NB4 (cell line): ENCODE data around the gene TACC2.

Experiments
- DNase-seq: peaks from one replicate; pipeline ENCODE4 v3.0.0; 2010; ENCODE audit warnings: low read depth
- H3K4me3 ChIP-seq: one replicate; pipeline ENCODE4 v1.5.1; 2011; ENCODE audit warnings: mild to moderate bottlenecking, low read depth, low read length, moderate library complexity
- MYC ChIP-seq: IDR thresholded peaks from 2 replicates; pipeline ENCODE4 v1.6.1; 2011; ENCODE audit warnings: low read depth, low read length
- POLR2A ChIP-seq: IDR thresholded peaks from 2 replicates; pipeline ENCODE4 v1.6.1; 2011; ENCODE audit warnings: mild to moderate bottlenecking; ENCODE audit not compliant: insufficient read length; ENCODE audit errors: extremely low read depth
- TF ChIP-seq, protein P1 (sequence below): IDR thresholded peaks from one replicate; pipeline ENCODE4 v1.5.1; 2012; ENCODE audit warnings: low read depth, low read length
- TF ChIP-seq, protein P2 (sequence below): IDR thresholded peaks from 2 replicates; pipeline ENCODE4 v1.6.1; 2011; ENCODE audit warnings: low read depth, low read length

The TACC2 gene

DNA sequence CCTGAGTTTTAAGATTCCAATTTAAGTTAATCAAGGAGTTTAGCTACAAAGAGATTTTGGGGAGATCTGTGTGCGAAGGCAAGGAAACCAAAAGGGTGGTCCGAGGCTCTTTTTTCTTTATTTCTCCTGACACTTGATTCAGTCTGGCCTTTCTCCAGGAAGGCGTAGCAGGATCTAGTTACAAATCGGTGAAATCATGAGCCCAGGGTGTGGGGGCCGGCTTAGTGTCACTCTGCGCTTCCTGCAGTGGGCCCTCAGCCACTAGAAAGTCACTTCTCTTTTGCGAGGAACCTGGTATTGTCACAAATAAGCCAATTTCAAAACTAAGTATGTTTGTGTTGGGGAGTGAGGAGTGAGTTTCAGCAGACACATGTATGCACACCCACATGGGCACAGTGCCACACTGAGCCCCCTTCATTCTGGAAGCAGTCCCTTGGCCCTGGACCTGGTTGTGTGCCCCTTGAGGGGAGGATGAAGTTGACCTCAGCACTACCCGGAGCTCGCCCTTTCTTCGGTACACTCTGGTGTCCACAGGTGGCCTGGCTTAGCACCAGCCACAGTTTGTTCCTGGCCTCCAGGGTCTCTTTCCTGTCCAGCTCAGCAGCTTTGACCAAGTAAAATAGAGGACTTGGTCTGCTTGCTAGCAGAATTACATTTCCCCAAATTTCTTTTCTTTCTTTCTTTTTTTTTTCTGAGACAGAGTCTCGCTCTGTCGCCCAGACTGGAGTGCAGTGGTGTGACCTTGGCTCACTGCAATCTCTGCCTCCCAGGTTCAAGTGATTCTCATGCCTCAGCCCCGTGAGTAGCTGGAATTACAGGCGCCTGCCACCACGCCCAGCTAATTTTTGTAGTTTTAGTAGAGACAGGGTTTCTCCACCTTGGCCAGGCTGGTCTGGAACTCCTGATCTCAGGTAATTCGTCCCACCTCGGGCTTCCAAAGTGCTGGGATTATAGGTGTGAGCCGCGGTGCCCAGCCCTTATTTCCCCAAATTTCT lies 198.2 kb downstream of the TACC2 start:
- peak; percentile 75 for DNase-seq
- TF ChIP-seq POLR2A = peak; percentile 18
- no peak for TF ChIP-seq MYC
- TF ChIP-seq, protein P1, sequence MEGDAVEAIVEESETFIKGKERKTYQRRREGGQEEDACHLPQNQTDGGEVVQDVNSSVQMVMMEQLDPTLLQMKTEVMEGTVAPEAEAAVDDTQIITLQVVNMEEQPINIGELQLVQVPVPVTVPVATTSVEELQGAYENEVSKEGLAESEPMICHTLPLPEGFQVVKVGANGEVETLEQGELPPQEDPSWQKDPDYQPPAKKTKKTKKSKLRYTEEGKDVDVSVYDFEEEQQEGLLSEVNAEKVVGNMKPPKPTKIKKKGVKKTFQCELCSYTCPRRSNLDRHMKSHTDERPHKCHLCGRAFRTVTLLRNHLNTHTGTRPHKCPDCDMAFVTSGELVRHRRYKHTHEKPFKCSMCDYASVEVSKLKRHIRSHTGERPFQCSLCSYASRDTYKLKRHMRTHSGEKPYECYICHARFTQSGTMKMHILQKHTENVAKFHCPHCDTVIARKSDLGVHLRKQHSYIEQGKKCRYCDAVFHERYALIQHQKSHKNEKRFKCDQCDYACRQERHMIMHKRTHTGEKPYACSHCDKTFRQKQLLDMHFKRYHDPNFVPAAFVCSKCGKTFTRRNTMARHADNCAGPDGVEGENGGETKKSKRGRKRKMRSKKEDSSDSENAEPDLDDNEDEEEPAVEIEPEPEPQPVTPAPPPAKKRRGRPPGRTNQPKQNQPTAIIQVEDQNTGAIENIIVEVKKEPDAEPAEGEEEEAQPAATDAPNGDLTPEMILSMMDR = no peak
- TF ChIP-seq, protein P2, sequence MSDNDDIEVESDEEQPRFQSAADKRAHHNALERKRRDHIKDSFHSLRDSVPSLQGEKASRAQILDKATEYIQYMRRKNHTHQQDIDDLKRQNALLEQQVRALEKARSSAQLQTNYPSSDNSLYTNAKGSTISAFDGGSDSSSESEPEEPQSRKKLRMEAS = peak; percentile 33; the same call in 1 of the 2 replicates
- no peak overlapping the region for H3K4me3 ChIP-seq

DNA sequence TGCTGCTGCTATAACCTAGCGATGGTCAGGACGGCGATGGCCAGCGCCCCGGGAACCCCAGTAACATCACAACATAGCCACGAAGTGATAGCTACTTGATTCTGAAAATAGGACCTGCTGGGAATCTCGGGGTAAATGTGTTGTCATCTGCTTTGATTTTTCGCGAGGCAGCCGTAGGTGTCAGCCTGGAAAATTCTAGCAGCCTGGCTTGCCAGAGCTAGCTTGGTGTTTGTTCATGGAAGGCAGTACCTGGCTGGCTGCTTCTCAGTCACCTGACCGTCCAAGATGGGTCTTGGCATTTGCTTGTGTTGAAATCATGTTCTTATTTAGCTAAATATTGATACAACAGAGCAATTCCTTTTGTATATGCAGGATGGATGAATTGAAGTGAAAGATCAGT lies 199.7 kb downstream of the TACC2 start:
- no peak overlapping the region for H3K4me3 ChIP-seq
- no peak for DNase-seq
- no peak for TF ChIP-seq POLR2A
- no peak for TF ChIP-seq MYC
- TF ChIP-seq, protein P2 = no peak
- TF ChIP-seq, protein P1 = no peak

DNA sequence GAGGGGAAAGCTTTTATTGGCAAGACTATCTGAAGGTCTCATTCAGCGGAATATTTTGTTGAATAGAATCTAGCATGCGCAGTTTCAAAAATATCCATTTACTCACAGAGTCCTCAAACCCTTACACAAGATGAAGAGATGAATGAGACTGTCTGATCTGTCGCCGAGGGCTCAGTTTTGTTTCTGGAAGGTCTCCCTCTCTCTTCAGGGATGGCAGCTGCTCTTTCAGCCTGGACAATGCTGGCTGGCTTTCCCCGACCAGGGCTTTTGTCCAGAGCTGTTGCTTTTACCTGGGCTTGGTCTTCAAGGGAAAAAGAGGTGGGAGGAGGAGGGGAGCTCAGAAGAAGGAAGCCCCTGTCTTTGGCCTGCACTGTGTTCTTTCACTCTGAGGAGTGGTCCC lies 200.2 kb downstream of the TACC2 start:
- no peak overlapping the region for H3K4me3 ChIP-seq
- no peak for DNase-seq
- TF ChIP-seq, protein P1 = no peak
- TF ChIP-seq POLR2A (no peak), MYC (no peak)
- TF ChIP-seq, protein P2 = no peak

GRCh38 chr10:122190176-122190943 lies 201.4 kb downstream of the TACC2 start:
- H3K4me3 ChIP-seq = no peak overlapping the region
- TF ChIP-seq, protein P2 = peak; percentile 66
- TF ChIP-seq MYC (peak; percentile 53), POLR2A (no peak)
- peak; percentile 86 for DNase-seq

- TF ChIP-seq, protein P1 = no peak
- peak overlapping the region; percentile 39 for H3K4me3 ChIP-seq
- DNase-seq = peak; percentile 52
These were observed 203.1 kb downstream of the TACC2 start for GRCh38 chr10:122191936-122192541.

DNA sequence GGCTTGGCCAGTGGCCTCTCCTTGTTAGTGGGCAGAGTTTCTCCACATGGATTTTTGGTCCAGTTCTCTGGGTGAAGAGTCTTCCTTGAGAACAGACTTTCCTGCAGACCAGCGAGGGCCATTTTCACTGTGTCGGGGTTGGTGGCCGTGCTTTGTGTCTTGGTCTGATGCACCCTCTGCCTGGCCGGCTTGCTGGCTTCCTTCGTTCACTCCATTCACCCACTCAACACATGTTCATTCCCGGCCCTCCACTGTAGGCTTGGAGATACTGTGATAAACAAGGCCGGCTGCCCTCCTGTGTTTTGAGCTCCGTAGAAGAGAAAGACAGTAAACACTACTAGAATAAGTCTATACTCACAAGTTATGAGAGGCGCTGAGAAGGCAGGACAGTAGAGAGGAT lies 205.3 kb downstream of the TACC2 start:
- TF ChIP-seq MYC (no peak), POLR2A (no peak)
- TF ChIP-seq, protein P2 = no peak
- DNase-seq = no peak
- H3K4me3 ChIP-seq = no peak overlapping the region
